GM12878 (cell line): ENCODE measurements around the gene CTR9. TPM values are rescaled to one million over a fixed set of nuclear protein-coding genes. Genes with fewer than 3 reads are reported as not detected.

Source experiments
- BHLHE40 ChIP-seq, 2 experiments: fragments of 450-650 bp in 1 of 2; IDR thresholded peaks; 2 replicates each; pipeline ENCODE4 v1.6.1; 2011 to 2017; ENCODE audit warnings: low read depth in 2 of 2, borderline replicate concordance in 1 of 2, improper control_type of control experiment in 1 of 2, low read length in 1 of 2, mild to moderate bottlenecking in 1 of 2
- CEBPB ChIP-seq, 2 experiments: fragments of 150-350 bp in 1 of 2; IDR thresholded peaks; 2 replicates each; pipeline ENCODE4 v1.6.1; 2012 to 2014; ENCODE audit warnings: low read depth in 2 of 2, low read length in 2 of 2, borderline replicate concordance in 1 of 2, inconsistent platforms in 1 of 2
- DPF2 ChIP-seq: fragments of 450-650 bp; IDR thresholded peaks from 2 replicates; pipeline ENCODE4 v1.6.1; 2017; ENCODE audit warnings: mild to moderate bottlenecking
- MTA2 ChIP-seq: fragments of 450-650 bp; IDR thresholded peaks from 2 replicates; pipeline ENCODE4 v1.6.1; 2016; ENCODE audit warnings: low read depth, mild to moderate bottlenecking, moderate library complexity
- NBN ChIP-seq: fragments of 450-650 bp; IDR thresholded peaks from 2 replicates; pipeline ENCODE4 v1.6.1; 2016
- RAD21 ChIP-seq: IDR thresholded peaks from 2 replicates; pipeline ENCODE4 v1.6.1; 2011; ENCODE audit warnings: mild to moderate bottlenecking, low read depth, low read length, moderate library complexity; ENCODE audit not compliant: insufficient read depth
- SREBF2 ChIP-seq: IDR thresholded peaks from 2 replicates; pipeline ENCODE4 v1.6.1; 2012; ENCODE audit warnings: mild to moderate bottlenecking, low read length
- polyA plus RNA-seq, 11 experiments: library from polyadenylated mRNA; depleted of rRNA in 4 of 11; unstranded in 6 of 11; stranded (reverse) in 5 of 11; fragments of >200 nt; fragmentation: Nextera tagmentation in 4 of 11; fragmentation: Illumina TruSeq in 1 of 11; extraction: Ambion mirVana in 4 of 11; extraction: Trizol in 1 of 11; gene quantifications; 1 replicate in 1 of 11; 2 replicates in 10 of 11; pipeline versions ENCODE4 v1.2.1 to v1.2.3, GENCODE V29; 2011 to 2016; ENCODE audit warnings: inconsistent platforms in 2 of 11, missing spikeins in 2 of 11, low read depth in 1 of 11
- total RNA-seq, 4 experiments: library from RNA; depleted of rRNA in 3 of 4; stranded (reverse); fragments of >200 nt in 3 of 4; fragmentation: Illumina TruSeq in 1 of 4; extraction: Trizol in 1 of 4; gene quantifications; 2 replicates each; pipeline versions ENCODE4 v1.2.1 to v1.2.3, GENCODE V29; 2013 to 2021
- TF ChIP-seq, protein P1 (sequence below): IDR thresholded peaks from 2 replicates; pipeline ENCODE4 v1.6.1; 2012; ENCODE audit warnings: mild to moderate bottlenecking, low read depth, low read length
- TF ChIP-seq, protein P2 (sequence below): fragments of 450-650 bp; IDR thresholded peaks from 2 replicates; pipeline ENCODE4 v1.6.1; 2016; ENCODE audit warnings: mild to moderate bottlenecking, moderate library complexity, borderline replicate concordance
- TF ChIP-seq, protein P3 (sequence below): fragments of 150-350 bp; IDR thresholded peaks from 2 replicates; pipeline ENCODE4 v1.6.1; 2014; ENCODE audit warnings: mild to moderate bottlenecking, low read depth, low read length
- TF ChIP-seq, protein P4 (sequence below): IDR thresholded peaks from 2 replicates; pipeline ENCODE4 v1.6.1; 2011; ENCODE audit warnings: low read depth, low read length, improper control_type of control experiment, borderline replicate concordance

CTR9 gene
- total and polyA plus RNA-seq, 10 of the 15 experiments (the other 5 are each of a cell fraction or from before 2014, with no cell fraction given): 13.9 to 54.9 (median 28.9) TPM

DNA sequence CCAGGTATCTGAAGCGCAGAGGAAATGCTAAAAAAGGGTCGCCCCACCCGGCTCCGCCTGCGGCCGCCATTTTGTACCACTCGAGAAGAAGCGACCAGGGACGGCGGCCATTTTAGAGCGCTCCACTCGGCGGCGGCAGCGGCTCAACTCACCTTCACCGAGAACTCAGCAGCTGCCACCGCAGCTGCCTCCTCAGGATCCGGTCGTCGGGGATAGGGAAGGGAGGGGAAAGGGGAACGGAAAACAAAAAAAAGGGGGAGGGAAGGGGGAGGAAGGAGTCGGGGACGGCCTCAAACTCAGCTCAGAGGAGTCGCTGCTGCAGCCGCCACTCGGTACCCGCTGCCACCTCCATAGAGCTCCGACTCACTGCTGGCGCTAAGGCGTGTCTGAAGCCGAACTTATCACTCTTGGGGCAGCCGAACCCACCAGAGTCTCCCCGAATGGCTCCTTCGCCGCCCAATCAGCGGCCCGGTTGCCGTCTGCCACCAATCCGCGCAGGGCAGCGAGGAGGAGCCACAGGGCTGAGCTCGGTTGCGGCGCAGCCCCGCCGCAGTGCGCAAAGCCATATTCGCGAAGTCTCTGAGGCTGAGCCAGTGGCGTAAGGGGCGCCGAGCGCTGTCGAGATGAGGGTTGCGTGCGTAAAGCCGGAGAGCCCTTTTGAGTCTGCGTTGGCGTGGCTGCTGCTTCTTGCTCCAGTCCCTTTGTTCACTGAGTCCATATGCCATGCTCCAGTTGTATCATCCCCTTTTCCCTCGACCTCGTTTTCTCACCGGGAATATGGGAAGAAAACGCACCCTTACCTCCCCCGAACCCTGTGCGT lies 57.7 kb downstream of the CTR9 start, which contains the start of gene EIF4G2 (continued):
- TF ChIP-seq, protein P1, sequence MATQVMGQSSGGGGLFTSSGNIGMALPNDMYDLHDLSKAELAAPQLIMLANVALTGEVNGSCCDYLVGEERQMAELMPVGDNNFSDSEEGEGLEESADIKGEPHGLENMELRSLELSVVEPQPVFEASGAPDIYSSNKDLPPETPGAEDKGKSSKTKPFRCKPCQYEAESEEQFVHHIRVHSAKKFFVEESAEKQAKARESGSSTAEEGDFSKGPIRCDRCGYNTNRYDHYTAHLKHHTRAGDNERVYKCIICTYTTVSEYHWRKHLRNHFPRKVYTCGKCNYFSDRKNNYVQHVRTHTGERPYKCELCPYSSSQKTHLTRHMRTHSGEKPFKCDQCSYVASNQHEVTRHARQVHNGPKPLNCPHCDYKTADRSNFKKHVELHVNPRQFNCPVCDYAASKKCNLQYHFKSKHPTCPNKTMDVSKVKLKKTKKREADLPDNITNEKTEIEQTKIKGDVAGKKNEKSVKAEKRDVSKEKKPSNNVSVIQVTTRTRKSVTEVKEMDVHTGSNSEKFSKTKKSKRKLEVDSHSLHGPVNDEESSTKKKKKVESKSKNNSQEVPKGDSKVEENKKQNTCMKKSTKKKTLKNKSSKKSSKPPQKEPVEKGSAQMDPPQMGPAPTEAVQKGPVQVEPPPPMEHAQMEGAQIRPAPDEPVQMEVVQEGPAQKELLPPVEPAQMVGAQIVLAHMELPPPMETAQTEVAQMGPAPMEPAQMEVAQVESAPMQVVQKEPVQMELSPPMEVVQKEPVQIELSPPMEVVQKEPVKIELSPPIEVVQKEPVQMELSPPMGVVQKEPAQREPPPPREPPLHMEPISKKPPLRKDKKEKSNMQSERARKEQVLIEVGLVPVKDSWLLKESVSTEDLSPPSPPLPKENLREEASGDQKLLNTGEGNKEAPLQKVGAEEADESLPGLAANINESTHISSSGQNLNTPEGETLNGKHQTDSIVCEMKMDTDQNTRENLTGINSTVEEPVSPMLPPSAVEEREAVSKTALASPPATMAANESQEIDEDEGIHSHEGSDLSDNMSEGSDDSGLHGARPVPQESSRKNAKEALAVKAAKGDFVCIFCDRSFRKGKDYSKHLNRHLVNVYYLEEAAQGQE: no peak
- TF ChIP-seq NBN (peak; percentile 100), BHLHE40 (IDR thresholded peaks at IDR 0.05; ENCODE audit: borderline replicate concordance in 1 of 2, low read depth in 2 of 2, low read length in 1 of 2) (no peak), RAD21 (no peak), SREBF2 (no peak), DPF2 (0 out of 2 replicates have a peak, but pooled peaks have one; percentile 26), MTA2 (peak; percentile 33; the same call in 1 of the 2 replicates), CEBPB (IDR thresholded peaks at IDR 0.05; ENCODE audit: borderline replicate concordance in 1 of 2, low read depth in 2 of 2, low read length in 2 of 2) (no peak)
- TF ChIP-seq, protein P2, sequence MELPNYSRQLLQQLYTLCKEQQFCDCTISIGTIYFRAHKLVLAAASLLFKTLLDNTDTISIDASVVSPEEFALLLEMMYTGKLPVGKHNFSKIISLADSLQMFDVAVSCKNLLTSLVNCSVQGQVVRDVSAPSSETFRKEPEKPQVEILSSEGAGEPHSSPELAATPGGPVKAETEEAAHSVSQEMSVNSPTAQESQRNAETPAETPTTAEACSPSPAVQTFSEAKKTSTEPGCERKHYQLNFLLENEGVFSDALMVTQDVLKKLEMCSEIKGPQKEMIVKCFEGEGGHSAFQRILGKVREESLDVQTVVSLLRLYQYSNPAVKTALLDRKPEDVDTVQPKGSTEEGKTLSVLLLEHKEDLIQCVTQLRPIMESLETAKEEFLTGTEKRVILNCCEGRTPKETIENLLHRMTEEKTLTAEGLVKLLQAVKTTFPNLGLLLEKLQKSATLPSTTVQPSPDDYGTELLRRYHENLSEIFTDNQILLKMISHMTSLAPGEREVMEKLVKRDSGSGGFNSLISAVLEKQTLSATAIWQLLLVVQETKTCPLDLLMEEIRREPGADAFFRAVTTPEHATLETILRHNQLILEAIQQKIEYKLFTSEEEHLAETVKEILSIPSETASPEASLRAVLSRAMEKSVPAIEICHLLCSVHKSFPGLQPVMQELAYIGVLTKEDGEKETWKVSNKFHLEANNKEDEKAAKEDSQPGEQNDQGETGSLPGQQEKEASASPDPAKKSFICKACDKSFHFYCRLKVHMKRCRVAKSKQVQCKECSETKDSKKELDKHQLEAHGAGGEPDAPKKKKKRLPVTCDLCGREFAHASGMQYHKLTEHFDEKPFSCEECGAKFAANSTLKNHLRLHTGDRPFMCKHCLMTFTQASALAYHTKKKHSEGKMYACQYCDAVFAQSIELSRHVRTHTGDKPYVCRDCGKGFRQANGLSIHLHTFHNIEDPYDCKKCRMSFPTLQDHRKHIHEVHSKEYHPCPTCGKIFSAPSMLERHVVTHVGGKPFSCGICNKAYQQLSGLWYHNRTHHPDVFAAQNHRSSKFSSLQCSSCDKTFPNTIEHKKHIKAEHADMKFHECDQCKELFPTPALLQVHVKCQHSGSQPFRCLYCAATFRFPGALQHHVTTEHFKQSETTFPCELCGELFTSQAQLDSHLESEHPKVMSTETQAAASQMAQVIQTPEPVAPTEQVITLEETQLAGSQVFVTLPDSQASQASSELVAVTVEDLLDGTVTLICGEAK: no peak
- TF ChIP-seq, protein P3, sequence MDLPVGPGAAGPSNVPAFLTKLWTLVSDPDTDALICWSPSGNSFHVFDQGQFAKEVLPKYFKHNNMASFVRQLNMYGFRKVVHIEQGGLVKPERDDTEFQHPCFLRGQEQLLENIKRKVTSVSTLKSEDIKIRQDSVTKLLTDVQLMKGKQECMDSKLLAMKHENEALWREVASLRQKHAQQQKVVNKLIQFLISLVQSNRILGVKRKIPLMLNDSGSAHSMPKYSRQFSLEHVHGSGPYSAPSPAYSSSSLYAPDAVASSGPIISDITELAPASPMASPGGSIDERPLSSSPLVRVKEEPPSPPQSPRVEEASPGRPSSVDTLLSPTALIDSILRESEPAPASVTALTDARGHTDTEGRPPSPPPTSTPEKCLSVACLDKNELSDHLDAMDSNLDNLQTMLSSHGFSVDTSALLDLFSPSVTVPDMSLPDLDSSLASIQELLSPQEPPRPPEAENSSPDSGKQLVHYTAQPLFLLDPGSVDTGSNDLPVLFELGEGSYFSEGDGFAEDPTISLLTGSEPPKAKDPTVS: no peak
- TF ChIP-seq, protein P4, sequence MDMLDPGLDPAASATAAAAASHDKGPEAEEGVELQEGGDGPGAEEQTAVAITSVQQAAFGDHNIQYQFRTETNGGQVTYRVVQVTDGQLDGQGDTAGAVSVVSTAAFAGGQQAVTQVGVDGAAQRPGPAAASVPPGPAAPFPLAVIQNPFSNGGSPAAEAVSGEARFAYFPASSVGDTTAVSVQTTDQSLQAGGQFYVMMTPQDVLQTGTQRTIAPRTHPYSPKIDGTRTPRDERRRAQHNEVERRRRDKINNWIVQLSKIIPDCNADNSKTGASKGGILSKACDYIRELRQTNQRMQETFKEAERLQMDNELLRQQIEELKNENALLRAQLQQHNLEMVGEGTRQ: no peak
- TF ChIP-seq, all 136 proteins: peak for 61
